Astrocyte (in vitro differentiated cells and primary cell): ENCODE results near the gene ARHGEF26.

Experiments
- CTCF ChIP-seq: IDR thresholded peaks from 2 replicates; pipeline ENCODE4 v1.5.1; 2011; ENCODE audit warnings: low read depth, mild to moderate bottlenecking, inconsistent platforms, low read length, moderate library complexity; ENCODE audit not compliant: insufficient read depth
- EZH2 ChIP-seq: IDR thresholded peaks from 2 replicates; pipeline ENCODE4 v1.6.1; 2012; ENCODE audit warnings: mild to moderate bottlenecking, low read length, inconsistent platforms; ENCODE audit not compliant: insufficient read depth

DNA sequence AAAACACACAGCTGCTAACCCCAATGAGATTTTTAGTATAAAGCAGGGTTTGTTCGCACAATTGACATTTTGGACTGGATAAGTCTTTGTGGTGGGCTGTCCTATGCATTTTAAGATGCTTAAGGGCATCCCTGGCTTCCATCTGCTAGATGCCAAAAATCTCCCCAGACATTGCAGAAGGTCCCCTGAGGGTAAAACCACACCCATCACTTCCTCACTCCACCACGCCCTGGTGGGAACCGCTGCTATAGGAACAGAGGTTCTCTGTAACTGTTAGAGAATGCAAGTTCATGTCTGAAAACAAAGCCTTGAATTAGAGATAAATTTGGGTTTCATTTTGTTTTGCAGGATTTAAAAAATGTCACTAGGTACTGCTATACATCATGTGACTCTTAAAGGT, 67.7 kb downstream of the ARHGEF26 start:
- TF ChIP-seq CTCF (no peak), EZH2 (no peak)
